GM13977 (cell line): ENCODE data around the gene PRDX3.

Experiments
- DNase-seq: peaks from one replicate; pipeline ENCODE4 v3.0.0; 2012; ENCODE audit warnings: low spot score
- in situ Hi-C: fragments of 300-500 bp; cut with MboI; formaldehyde crosslinking; loops from one replicate; pipeline ENCODE4 v1.12.0; 2022; ENCODE audit warnings: low sequenced_read_pairs, low pct_unique_long_range_greater_than_20kb, mixed read lengths, inconsistent platforms; ENCODE audit not compliant: unreplicated experiment
- TF ChIP-seq, protein P1 (sequence below): IDR thresholded peaks from 2 replicates; pipeline ENCODE4 v1.5.1; 2012; ENCODE audit warnings: mild to moderate bottlenecking, control low read depth; ENCODE audit not compliant: insufficient read depth; ENCODE audit errors: extremely low read depth, missing control alignments

PRDX3 gene

DNA sequence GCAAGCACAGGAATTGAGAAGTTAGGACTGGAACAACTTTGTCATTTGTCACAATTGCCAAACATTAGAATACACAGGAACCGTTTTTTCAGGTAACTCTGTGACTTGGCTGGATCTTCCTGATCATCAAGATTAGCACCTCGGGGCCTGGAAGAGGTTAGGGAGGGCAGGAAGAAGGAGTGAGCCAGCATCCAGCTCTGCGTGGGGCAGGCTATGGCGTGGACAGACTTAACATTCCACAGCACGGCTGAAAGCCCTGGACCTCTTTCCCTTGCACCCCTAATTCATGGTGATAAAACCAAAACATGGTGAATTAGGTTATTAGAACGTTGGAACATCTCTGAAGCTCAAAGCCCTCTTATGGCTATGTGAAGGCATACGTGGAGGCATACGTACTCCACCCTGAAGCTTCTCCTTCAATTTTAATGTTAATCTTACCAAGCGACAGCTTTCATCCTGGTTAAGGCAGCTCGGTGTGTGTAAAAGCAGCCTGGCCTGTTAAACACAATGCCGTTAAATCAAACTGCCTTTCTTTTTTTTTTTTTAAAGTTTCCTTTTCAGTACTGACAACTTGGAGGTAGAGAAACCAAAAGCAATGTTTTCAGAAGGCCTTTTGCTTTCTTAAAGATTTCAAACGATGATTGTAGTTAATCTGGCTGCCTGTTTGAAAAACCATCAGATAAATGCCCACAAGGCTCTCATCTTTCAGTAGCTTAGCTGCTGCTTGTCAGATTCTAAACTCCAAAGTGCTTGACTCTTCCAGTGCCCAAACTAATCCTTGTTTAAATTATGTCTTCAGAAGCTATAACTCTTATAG lies 33.2 kb upstream of the PRDX3 start:
- in situ Hi-C loops: no loop called here
- TF ChIP-seq, protein P1, sequence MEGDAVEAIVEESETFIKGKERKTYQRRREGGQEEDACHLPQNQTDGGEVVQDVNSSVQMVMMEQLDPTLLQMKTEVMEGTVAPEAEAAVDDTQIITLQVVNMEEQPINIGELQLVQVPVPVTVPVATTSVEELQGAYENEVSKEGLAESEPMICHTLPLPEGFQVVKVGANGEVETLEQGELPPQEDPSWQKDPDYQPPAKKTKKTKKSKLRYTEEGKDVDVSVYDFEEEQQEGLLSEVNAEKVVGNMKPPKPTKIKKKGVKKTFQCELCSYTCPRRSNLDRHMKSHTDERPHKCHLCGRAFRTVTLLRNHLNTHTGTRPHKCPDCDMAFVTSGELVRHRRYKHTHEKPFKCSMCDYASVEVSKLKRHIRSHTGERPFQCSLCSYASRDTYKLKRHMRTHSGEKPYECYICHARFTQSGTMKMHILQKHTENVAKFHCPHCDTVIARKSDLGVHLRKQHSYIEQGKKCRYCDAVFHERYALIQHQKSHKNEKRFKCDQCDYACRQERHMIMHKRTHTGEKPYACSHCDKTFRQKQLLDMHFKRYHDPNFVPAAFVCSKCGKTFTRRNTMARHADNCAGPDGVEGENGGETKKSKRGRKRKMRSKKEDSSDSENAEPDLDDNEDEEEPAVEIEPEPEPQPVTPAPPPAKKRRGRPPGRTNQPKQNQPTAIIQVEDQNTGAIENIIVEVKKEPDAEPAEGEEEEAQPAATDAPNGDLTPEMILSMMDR: no peak
- peak; percentile 30 for DNase-seq

DNA sequence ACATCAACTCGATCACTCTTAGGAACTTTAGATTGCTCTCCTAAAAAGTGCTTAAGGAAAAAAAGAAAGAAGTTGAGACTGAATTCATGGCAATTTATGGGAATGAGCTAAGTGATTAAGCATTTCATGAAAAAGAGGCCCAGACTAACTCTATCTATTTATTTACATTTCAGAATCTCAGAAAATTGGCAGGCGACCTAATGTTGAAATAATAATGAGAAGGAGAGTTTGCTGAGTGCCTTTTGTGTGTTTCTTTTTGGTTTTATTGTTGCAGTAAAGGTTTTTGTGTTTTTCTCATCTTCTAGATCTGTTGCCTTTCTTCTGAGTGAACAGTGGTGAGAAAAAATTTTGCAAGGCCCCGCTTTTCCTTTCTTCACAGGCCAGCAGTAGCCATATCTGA lies 32.6 kb upstream of the PRDX3 start:
- DNase-seq: no peak
- TF ChIP-seq, protein P1: no peak
- in situ Hi-C loops: no loop called here

DNA sequence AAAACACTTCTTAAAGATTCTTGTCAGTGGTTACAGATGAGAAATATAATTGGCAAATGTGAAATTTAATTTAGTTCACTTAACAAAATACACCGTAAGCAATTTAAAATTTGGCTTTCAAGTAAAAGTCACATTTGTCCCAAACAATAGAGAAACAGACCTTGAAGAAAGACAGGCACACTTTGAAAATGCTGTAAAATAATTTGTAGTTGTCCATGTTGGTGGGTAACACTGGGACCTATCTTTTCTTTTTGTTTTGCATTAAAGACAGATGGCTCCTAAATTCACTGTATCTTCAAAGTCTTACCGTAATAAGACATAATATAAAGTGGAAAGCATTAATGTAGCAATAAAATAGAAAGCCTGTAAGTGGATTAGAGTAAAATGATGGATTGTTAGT lies 32.0 kb upstream of the PRDX3 start:
- in situ Hi-C loops: no loop called here
- no peak for DNase-seq
- TF ChIP-seq, protein P1: no peak

DNA sequence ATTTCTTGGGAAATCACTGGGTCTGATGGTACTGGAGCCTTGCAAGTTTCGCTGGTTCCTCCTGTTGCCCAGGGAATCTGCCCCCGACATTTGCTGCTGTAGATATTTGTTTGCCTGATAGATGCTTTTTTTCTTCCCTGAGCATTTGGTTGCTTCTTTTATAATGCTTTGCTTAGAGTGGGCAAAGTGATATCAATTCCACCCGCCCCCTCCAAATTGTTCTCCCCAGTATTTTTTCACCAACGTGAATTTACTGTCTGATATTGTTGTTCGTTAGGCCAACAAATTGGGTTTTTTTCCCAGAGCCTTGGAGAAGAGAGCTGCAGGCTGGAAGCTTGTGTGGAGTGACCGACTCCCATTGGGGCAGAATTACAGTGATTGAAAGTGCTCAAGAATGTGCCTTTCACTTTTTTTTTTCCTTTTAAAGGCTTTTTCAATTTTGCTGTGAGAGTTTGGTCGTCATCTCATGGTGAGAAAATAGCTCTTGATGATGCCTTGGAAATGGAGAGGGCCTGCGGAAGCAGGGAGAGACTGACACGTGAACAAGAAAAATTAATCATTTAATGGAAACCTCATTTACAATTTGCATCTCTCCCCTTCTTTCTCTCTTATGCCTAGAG lies 31.2 kb upstream of the PRDX3 start:
- TF ChIP-seq, protein P1: no peak
- in situ Hi-C loops: loop anchor here (5.0 kb wide), 1 partner anchor 207 kb away; no protein-coding TSS in a partner anchor
- no peak for DNase-seq

DNA sequence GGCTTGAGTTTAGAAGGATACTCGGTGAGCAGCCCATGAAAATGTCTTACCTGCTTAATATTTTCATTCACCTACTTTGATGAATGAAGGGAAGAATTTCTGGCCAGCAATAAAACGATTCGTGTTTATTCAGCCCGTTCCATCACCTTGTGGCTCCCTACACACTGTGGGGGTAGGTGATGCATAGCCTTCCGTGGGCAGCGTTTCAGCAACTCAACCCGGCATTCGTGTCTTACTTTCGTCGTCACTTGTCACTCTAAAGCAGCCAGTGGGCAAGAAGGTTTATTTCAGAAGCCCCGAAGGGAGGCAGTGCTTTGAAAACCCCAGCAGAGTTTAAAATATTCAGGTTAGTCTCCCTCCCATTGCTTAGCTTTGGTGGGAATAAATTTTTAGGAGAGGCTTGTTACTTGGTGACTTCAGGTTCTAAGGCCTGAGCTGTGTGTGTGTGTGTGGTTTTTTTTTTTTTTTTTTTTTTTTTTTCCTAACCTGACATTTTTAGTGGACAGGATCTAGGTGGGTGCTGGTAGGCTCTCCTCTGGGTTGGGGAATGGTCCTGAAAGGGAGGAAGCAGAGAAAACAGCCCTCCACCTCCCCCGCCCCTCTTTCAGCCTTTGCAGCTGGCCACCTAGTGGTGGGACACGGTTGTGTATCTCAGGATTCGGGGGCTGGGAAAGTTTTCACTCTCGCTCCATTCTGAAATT lies 30.6 kb upstream of the PRDX3 start:
- TF ChIP-seq, protein P1: peak; percentile 88
- DNase-seq: peak; percentile 45
- in situ Hi-C loops: loop anchor here (5.0 kb wide), 1 partner anchor 208 kb away; no protein-coding TSS in a partner anchor

GRCh38 chr10:119208553-119208940 lies 29.9 kb upstream of the PRDX3 start:
- no peak for DNase-seq
- in situ Hi-C loops: loop anchor here (5.0 kb wide), 1 partner anchor 209 kb away; no protein-coding TSS in a partner anchor

More at GRCh38 chr10:119208553-119208940, 29.9 kb upstream of the PRDX3 start:
- TF ChIP-seq, protein P1: no peak
